Endodermal cell (in vitro differentiated cells): Measurements from ENCODE around the gene LCN6. TPM values are rescaled to one million over a fixed set of nuclear protein-coding genes. Genes with fewer than 3 reads are reported as not detected.

Source experiments
- DNase-seq: peaks from one replicate; pipeline ENCODE4 v3.0.0-alpha.2; 2017
- H3K27ac ChIP-seq: 2 replicates; pipeline ENCODE4 v1.5.1; 2013; ENCODE audit warnings: mild to moderate bottlenecking, low read depth, low read length, moderate library complexity
- H3K27me3 ChIP-seq: 2 replicates; pipeline ENCODE4 v1.6.1; 2013; ENCODE audit warnings: mild to moderate bottlenecking, low read length, moderate library complexity; ENCODE audit not compliant: insufficient read depth, control insufficient read depth, poor library complexity, severe bottlenecking
- H3K36me3 ChIP-seq: 2 replicates; pipeline ENCODE4 v1.7.0; 2013; ENCODE audit warnings: mild to moderate bottlenecking, low read length, moderate library complexity; ENCODE audit not compliant: control insufficient read depth, insufficient read depth
- H3K4me1 ChIP-seq: one replicate; pipeline ENCODE4 v1.7.0; 2013; ENCODE audit warnings: low read length; ENCODE audit not compliant: control insufficient read depth, insufficient read depth
- H3K4me3 ChIP-seq: 2 replicates; pipeline ENCODE4 v1.5.1; 2013; ENCODE audit warnings: mild to moderate bottlenecking, low read length, moderate library complexity
- H3K9ac ChIP-seq: 2 replicates; pipeline ENCODE4 v1.6.1; 2013; ENCODE audit warnings: mild to moderate bottlenecking, low read length, moderate library complexity; ENCODE audit not compliant: poor library complexity, severe bottlenecking; ENCODE audit errors: extremely low read depth
- H3K9me3 ChIP-seq: 2 replicates; pipeline ENCODE4 v1.6.1; 2013; ENCODE audit warnings: mild to moderate bottlenecking, low read length, moderate library complexity; ENCODE audit not compliant: control insufficient read depth
- H3K27ac Mint-ChIP-seq: 2 replicates; pipeline ENCODE4 v1.8.0; 2020; ENCODE audit warnings: mixed read lengths
- H3K27me3 Mint-ChIP-seq: 2 replicates; pipeline ENCODE4 v1.8.0; 2021; ENCODE audit warnings: mild to moderate bottlenecking, mixed read lengths; ENCODE audit not compliant: insufficient read depth
- H3K36me3 Mint-ChIP-seq: 2 replicates; pipeline ENCODE4 v1.8.0; 2020; ENCODE audit warnings: low read depth, mixed read lengths
- H3K4me1 Mint-ChIP-seq: 2 replicates; pipeline ENCODE4 v1.8.0; 2020; ENCODE audit warnings: mixed read lengths
- H3K4me3 Mint-ChIP-seq: 2 replicates; pipeline ENCODE4 v1.8.0; 2020; ENCODE audit warnings: mild to moderate bottlenecking, moderate library complexity, mixed read lengths
- H3K9me3 Mint-ChIP-seq: 2 replicates; pipeline ENCODE4 v1.8.0; 2020; ENCODE audit warnings: mild to moderate bottlenecking, mixed read lengths
- CTCF ChIP-seq: fragments of 200-600 bp; sonication (generic); conservative IDR thresholded peaks from 2 replicates; pipeline ENCODE4 v1.5.0; 2021; ENCODE audit warnings: antibody characterized with exemption, mild to moderate bottlenecking
- WGBS, 2 experiments: methylation state at CpG; one replicate each; pipeline versions ENCODE4 v1.1.5 to v1.1.7; 2013; ENCODE audit warnings: missing lambda C conversion rate in 2 of 2, mixed read lengths in 1 of 2; ENCODE audit not compliant: insufficient coverage in 1 of 2, insufficient read length in 1 of 2; 5-methylcytosine and 5-hydroxymethylcytosine counted together
- total RNA-seq, 2 donors: library from RNA; stranded (reverse); fragmentation: NEBNext Ultra II Directional in 1 of 2; extraction: Animal tissue kit (Norgen Biotek cat#: 25700) in 1 of 2; gene quantifications; 2 replicates in 1 of 2; 3 replicates in 1 of 2; pipeline ENCODE4 v1.2.1, GENCODE V29; 2021

Gene LCN6
- total RNA-seq, 2 donors from 2014 or later = not detected

- WGBS, 2 experiments = 90 to 96% methylated on average over 13 to 23 of the region's 23 CpGs
These were observed 8.8 kb downstream of the LCN6 start for GRCh38 chr9:136739509-136739908.

DNA sequence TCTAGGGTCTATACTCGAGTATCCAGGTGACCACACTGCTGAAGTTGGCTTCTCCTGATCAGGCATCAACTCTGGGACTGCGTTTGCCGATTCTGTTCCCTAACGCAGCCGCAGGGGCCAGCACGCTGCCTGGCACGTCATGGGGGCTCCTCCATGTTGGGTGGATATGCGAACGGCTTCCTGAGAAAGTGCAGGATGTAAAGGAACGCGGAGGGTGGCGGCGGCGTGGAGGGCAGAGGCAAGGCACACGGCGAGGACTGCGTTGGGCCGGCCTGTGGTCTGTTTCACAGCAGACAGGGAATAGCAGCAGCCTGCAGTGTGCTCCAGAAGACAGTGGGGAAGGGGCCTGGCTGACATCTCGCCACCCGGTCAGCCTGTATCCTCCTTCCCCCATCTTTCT, 9.4 kb downstream of the LCN6 start:
- DNase-seq = no peak
- 86 to 92% methylated on average over 11 to 20 of the region's 20 CpGs for WGBS, 2 experiments
- Histone ChIP-seq H3K9me3 (no peaks in the 10 kb centered on the region), H3K36me3 (no peaks in the 10 kb centered on the region), H3K4me1 (no peaks in the 10 kb centered on the region), H3K27me3 (no peaks in the 10 kb centered on the region), H3K9ac (no peak overlapping the region), H3K27ac (no peak overlapping the region), H3K4me3 (no peak overlapping the region)
- Mint-ChIP-seq H3K27ac (no peak overlapping the region), H3K9me3 (peaks cover 3% of the 10 kb centered on the region), H3K4me1 (no peaks in the 10 kb centered on the region), H3K27me3 (peaks cover 6% of the 10 kb centered on the region), H3K4me3 (no peak overlapping the region), H3K36me3 (no peaks in the 10 kb centered on the region)
- TF ChIP-seq CTCF = no peak

More at GRCh38 chr9:136739509-136739908, 8.8 kb downstream of the LCN6 start:
- Mint-ChIP-seq H3K9me3 (peaks cover 3% of the 10 kb centered on the region), H3K27me3 (peaks cover 6% of the 10 kb centered on the region), H3K4me1 (no peaks in the 10 kb centered on the region), H3K4me3 (no peak overlapping the region), H3K27ac (no peak overlapping the region), H3K36me3 (no peaks in the 10 kb centered on the region)
- no peak for DNase-seq
- TF ChIP-seq CTCF = no peak
- Histone ChIP-seq H3K9me3 (no peaks in the 10 kb centered on the region), H3K36me3 (no peaks in the 10 kb centered on the region), H3K27ac (no peak overlapping the region), H3K27me3 (no peaks in the 10 kb centered on the region), H3K4me1 (no peaks in the 10 kb centered on the region), H3K9ac (no peak overlapping the region), H3K4me3 (no peak overlapping the region)

GRCh38 chr9:136735812-136736480, 12.4 kb downstream of the LCN6 start:
- peaks cover 4% of the 10 kb centered on the region for H3K4me1 Mint-ChIP-seq
- WGBS, 2 experiments = 84 to 90% methylated on average over 13 to 21 of the region's 21 CpGs
- Histone ChIP-seq H3K4me3 (no peak overlapping the region), H3K9me3 (no peaks in the 10 kb centered on the region), H3K4me1 (no peaks in the 10 kb centered on the region), H3K36me3 (no peaks in the 10 kb centered on the region), H3K9ac (no peak overlapping the region), H3K27me3 (no peaks in the 10 kb centered on the region), H3K27ac (no peak overlapping the region)
- no peak for DNase-seq
- no peak overlapping the region for H3K4me3 Mint-ChIP-seq
- peaks cover 5% of the 10 kb centered on the region for H3K36me3 Mint-ChIP-seq
- TF ChIP-seq CTCF = no peak
- H3K9me3 Mint-ChIP-seq = peaks cover 3% of the 10 kb centered on the region
- H3K27ac Mint-ChIP-seq = no peak overlapping the region
- H3K27me3 Mint-ChIP-seq = peaks cover 6% of the 10 kb centered on the region
